ENCODE results near the gene OGFOD2.

DNA sequence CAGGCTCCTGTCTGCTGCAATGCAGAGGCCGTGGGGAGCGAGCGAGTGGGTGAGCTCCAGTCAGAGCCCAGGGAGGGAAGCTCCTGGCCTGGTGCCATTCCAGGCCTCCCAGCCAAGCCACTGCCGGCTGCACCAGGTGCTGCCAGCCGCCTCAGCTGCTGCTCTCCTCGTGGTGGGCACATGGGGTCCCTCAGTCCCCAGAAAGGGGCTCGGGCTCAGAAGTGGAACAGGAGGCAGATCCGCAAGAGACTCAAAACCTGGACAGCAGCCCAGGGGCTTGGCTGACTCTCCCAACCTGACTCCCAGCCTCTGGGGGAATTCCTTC is 11.1 kb upstream of the OGFOD2 start:
- TF ChIP-seq, protein P1, sequence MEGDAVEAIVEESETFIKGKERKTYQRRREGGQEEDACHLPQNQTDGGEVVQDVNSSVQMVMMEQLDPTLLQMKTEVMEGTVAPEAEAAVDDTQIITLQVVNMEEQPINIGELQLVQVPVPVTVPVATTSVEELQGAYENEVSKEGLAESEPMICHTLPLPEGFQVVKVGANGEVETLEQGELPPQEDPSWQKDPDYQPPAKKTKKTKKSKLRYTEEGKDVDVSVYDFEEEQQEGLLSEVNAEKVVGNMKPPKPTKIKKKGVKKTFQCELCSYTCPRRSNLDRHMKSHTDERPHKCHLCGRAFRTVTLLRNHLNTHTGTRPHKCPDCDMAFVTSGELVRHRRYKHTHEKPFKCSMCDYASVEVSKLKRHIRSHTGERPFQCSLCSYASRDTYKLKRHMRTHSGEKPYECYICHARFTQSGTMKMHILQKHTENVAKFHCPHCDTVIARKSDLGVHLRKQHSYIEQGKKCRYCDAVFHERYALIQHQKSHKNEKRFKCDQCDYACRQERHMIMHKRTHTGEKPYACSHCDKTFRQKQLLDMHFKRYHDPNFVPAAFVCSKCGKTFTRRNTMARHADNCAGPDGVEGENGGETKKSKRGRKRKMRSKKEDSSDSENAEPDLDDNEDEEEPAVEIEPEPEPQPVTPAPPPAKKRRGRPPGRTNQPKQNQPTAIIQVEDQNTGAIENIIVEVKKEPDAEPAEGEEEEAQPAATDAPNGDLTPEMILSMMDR (IDR thresholded peaks at IDR 0.05; ENCODE audit: low read length) = no peak
- no peak for TF ChIP-seq EZH2 (optimal IDR thresholded peaks at IDR 0.05; ENCODE audit: low read depth, low read length)
- no peak for TF ChIP-seq EZH2phosphoT487 (IDR thresholded peaks at IDR 0.05; ENCODE audit: low read length)

All from MM.1S (cell line).